Transverse colon (tissue), 3 donors: Measurements from ENCODE around the gene LRP1B.

Source experiments
- CTCF ChIP-seq, 5 experiments: fragments of 200-600 bp in 3 of 5; fragments of 450-650 bp in 2 of 5; sonication (generic) in 3 of 5; IDR thresholded peaks; 1 replicate in 2 of 5; 2 replicates in 3 of 5; pipeline ENCODE4 v1.5.1; 2016 to 2017; ENCODE audit warnings: antibody characterized with exemption in 5 of 5, inconsistent platforms in 3 of 5, mild to moderate bottlenecking in 2 of 5, moderate library complexity in 1 of 5
- POLR2A ChIP-seq: fragments of 450-650 bp; IDR thresholded peaks from one replicate; pipeline ENCODE4 v1.6.1; 2016; ENCODE audit warnings: antibody characterized with exemption, mild to moderate bottlenecking, moderate library complexity

- no peak for TF ChIP-seq POLR2A
- no peak for TF ChIP-seq CTCF (IDR thresholded peaks at IDR 0.05)
These were observed 1482.4 kb downstream of the LRP1B start for GRCh38 chr2:140648393-140648792.
